Right ventricle myocardium superior (tissue), 1 donor: Measurements from ENCODE around the gene FRMD4A. TPM values are rescaled to one million over a fixed set of nuclear protein-coding genes. Genes with fewer than 3 reads are reported as not detected.
"Not testable (repeated sequence)": the region's sequence is repeated elsewhere in the genome, so short reads cannot be mapped to it uniquely, and the experiment has no call there.

Experiments used
- ATAC-seq: fragments of 200-7000 bp; cut with Tn5 transposase; one replicate; pipeline ENCODE4 v1.9.1; 2020; ENCODE audit warnings: mild to moderate bottlenecking; ENCODE audit not compliant: poor library complexity
- DNase-seq: peaks from one replicate; pipeline ENCODE4 v3.0.0-alpha.2; 2020
- intact Hi-C: fragments of 100-400 bp; cut with DNase I; formaldehyde crosslinking; loops from one replicate; pipeline ENCODE4 v1.11.2; 2022
- total RNA-seq: library from RNA; stranded (reverse); fragmentation: NEBNext Ultra II Directional; extraction: Animal tissue kit (Norgen Biotek cat#: 25700); gene quantifications from one replicate; pipeline ENCODE4 v1.2.1, GENCODE V29; 2021
- donor health status: DM: no; HTN: yes; CAD: no; lungs with severe emphysema.

FRMD4A gene
- total RNA-seq, 1 donor from 2014 or later: 33.2 TPM

GRCh38 chr10:13877154-13877909 is 453.4 kb downstream of the FRMD4A start:
- intact Hi-C loops: no loop called here
- ATAC-seq: peak; percentile 87
- peak; percentile 87 for DNase-seq

- intact Hi-C loops: no loop called here
- ATAC-seq: no peak
These were observed 457.5 kb downstream of the FRMD4A start for GRCh38 chr10:13873196-13873595.

GRCh38 chr10:13872411-13872810 is 458.3 kb downstream of the FRMD4A start:
- intact Hi-C loops: no loop called here
- ATAC-seq (no peak), DNase-seq (no peak)

More at GRCh38 chr10:13873196-13873595, 457.5 kb downstream of the FRMD4A start:
- no peak for DNase-seq

- DNase-seq (no peak), ATAC-seq (peak; percentile 23)
- intact Hi-C loops: no loop called here
These were observed 458.9 kb downstream of the FRMD4A start for GRCh38 chr10:13871776-13872175.

- ATAC-seq: no peak
- no peak for DNase-seq
- intact Hi-C loops: no loop called here
These were observed 459.7 kb downstream of the FRMD4A start for GRCh38 chr10:13871011-13871410.

- no peak for ATAC-seq
- intact Hi-C loops: no loop called here
- no peak for DNase-seq
These were observed 461.4 kb downstream of the FRMD4A start for GRCh38 chr10:13869295-13869664.

GRCh38 chr10:13868528-13869294 is 462.0 kb downstream of the FRMD4A start:
- no peak for DNase-seq
- no peak for ATAC-seq
- intact Hi-C loops: no loop called here

- DNase-seq (no peak), ATAC-seq (no peak)
- intact Hi-C loops: no loop called here
These were observed 462.9 kb downstream of the FRMD4A start for GRCh38 chr10:13867822-13868221.

- ATAC-seq: peak; percentile 27
- intact Hi-C loops: no loop called here
These were observed 464.8 kb downstream of the FRMD4A start for GRCh38 chr10:13865758-13866491.

GRCh38 chr10:13865220-13865619 is 465.5 kb downstream of the FRMD4A start:
- DNase-seq, intact Hi-C loops, ATAC-seq: not testable (repeated sequence)

More at GRCh38 chr10:13865758-13866491, 464.8 kb downstream of the FRMD4A start:
- DNase-seq: no peak

GRCh38 chr10:13862546-13863233 is 468.0 kb downstream of the FRMD4A start:
- ATAC-seq: peak; percentile 12
- intact Hi-C loops: no loop called here
- DNase-seq: no peak

- intact Hi-C loops: no loop called here
- DNase-seq (no peak), ATAC-seq (no peak)
These were observed 469.8 kb downstream of the FRMD4A start for GRCh38 chr10:13860886-13861285.

GRCh38 chr10:13859979-13860654 is 470.6 kb downstream of the FRMD4A start:
- intact Hi-C loops: no loop called here
- no peak for ATAC-seq
- no peak for DNase-seq

GRCh38 chr10:13858709-13859108 is 472.0 kb downstream of the FRMD4A start:
- ATAC-seq (no peak), DNase-seq (no peak)
- intact Hi-C loops: no loop called here

GRCh38 chr10:13857451-13857850 is 473.3 kb downstream of the FRMD4A start:
- ATAC-seq (no peak), DNase-seq (no peak)
- intact Hi-C loops: no loop called here

- intact Hi-C loops: no loop called here
- DNase-seq: no peak
- ATAC-seq: peak; percentile 69
These were observed 476.9 kb downstream of the FRMD4A start for GRCh38 chr10:13853854-13854253.

GRCh38 chr10:13852872-13853271 is 477.9 kb downstream of the FRMD4A start:
- peak; percentile 70 for ATAC-seq
- intact Hi-C loops: no loop called here
- DNase-seq: no peak

- no peak for DNase-seq
- intact Hi-C loops: no loop called here
- no peak for ATAC-seq
These were observed 478.8 kb downstream of the FRMD4A start for GRCh38 chr10:13851906-13852305.
